Measurements from ENCODE around the gene PAM16. TPM values are rescaled to one million over a fixed set of nuclear protein-coding genes. Genes with fewer than 3 reads are reported as not detected.

The PAM16 gene
- total RNA-seq, 1 donor from 2014 or later, result 67.3 TPM

- H3K36me3 ChIP-seq, result peaks cover 38% of the 10 kb centered on the region
- intact Hi-C loops (cut with micrococcal nuclease), result no loop called here
- no peak overlapping the region for H3K27ac ChIP-seq (replicated peaks)
- DNase-seq, result no peak
- H3K27me3 ChIP-seq (ENCODE audit: low read depth), result no peaks in the 10 kb centered on the region
- peaks cover 13% of the 10 kb centered on the region for H3K4me1 ChIP-seq
- H3K4me3 ChIP-seq, result no peak overlapping the region
- TF ChIP-seq CTCF (IDR thresholded peaks at IDR 0.05; ENCODE audit: borderline replicate concordance), result no peak
- no peaks in the 10 kb centered on the region for H3K9me3 ChIP-seq (replicated peaks)
Measured at GRCh38 chr16:4365014-4365406, 13.9 kb upstream of the PAM16 start.

GRCh38 chr16:4364196-4365013 is 13.3 kb upstream of the PAM16 start:
- no peak for DNase-seq
- no peak for TF ChIP-seq CTCF (IDR thresholded peaks at IDR 0.05; ENCODE audit: borderline replicate concordance)
- intact Hi-C loops (cut with micrococcal nuclease), result no loop called here
- H3K4me3 ChIP-seq, result no peak overlapping the region
- H3K36me3 ChIP-seq, result peaks cover 38% of the 10 kb centered on the region
- H3K27me3 ChIP-seq (ENCODE audit: low read depth), result no peaks in the 10 kb centered on the region
- H3K4me1 ChIP-seq, result peaks cover 8% of the 10 kb centered on the region
- no peaks in the 10 kb centered on the region for H3K9me3 ChIP-seq (replicated peaks)
- H3K27ac ChIP-seq (replicated peaks), result no peak overlapping the region

- Histone ChIP-seq H3K27me3 (ENCODE audit: low read depth) (no peaks in the 10 kb centered on the region), H3K27ac (replicated peaks) (no peak overlapping the region), H3K4me1 (peaks cover 4% of the 10 kb centered on the region), H3K9me3 (replicated peaks) (no peaks in the 10 kb centered on the region), H3K4me3 (no peak overlapping the region), H3K36me3 (peaks cover 44% of the 10 kb centered on the region)
- intact Hi-C loops (cut with micrococcal nuclease), result no loop called here
- TF ChIP-seq CTCF (IDR thresholded peaks at IDR 0.05; ENCODE audit: borderline replicate concordance), result no peak
- DNase-seq, result no peak
Measured at GRCh38 chr16:4362476-4363135, 11.5 kb upstream of the PAM16 start.

GRCh38 chr16:4361944-4362311 is 10.8 kb upstream of the PAM16 start:
- intact Hi-C loops (cut with micrococcal nuclease), result no loop called here
- no peak overlapping the region for H3K27ac ChIP-seq (replicated peaks)
- H3K27me3 ChIP-seq (ENCODE audit: low read depth), result no peaks in the 10 kb centered on the region
- no peaks in the 10 kb centered on the region for H3K9me3 ChIP-seq (replicated peaks)
- H3K4me1 ChIP-seq, result peaks cover 4% of the 10 kb centered on the region
- H3K4me3 ChIP-seq, result no peak overlapping the region
- H3K36me3 ChIP-seq, result peaks cover 47% of the 10 kb centered on the region
- DNase-seq, result no peak
- no peak for TF ChIP-seq CTCF (IDR thresholded peaks at IDR 0.05; ENCODE audit: borderline replicate concordance)

GRCh38 chr16:4361033-4361943 is 10.2 kb upstream of the PAM16 start:
- Histone ChIP-seq H3K36me3 (peaks cover 52% of the 10 kb centered on the region), H3K4me1 (peaks cover 4% of the 10 kb centered on the region), H3K27ac (replicated peaks) (no peak overlapping the region), H3K27me3 (ENCODE audit: low read depth) (no peaks in the 10 kb centered on the region), H3K4me3 (no peak overlapping the region), H3K9me3 (replicated peaks) (no peaks in the 10 kb centered on the region)
- intact Hi-C loops (cut with micrococcal nuclease), result no loop called here
- no peak for TF ChIP-seq CTCF (IDR thresholded peaks at IDR 0.05; ENCODE audit: borderline replicate concordance)
- no peak for DNase-seq

Data from left ventricle myocardium inferior (tissue), 1 donor.